Glomerular endothelial cell (primary cell): ENCODE measurements around the gene KRT6A. TPM values are rescaled to one million over a fixed set of nuclear protein-coding genes. Genes with fewer than 3 reads are reported as not detected.

ENCODE experiments used
- DNase-seq: peaks from one replicate; pipeline ENCODE4 v3.0.0-alpha.2; 2011; ENCODE audit warnings: low read depth, low spot score; ENCODE audit errors: extremely low read depth
- total RNA-seq: library from RNA; depleted of rRNA; stranded (reverse); fragments of >200 nt; gene quantifications from 2 replicates; pipeline ENCODE4 v1.2.3, GENCODE V29; 2015

KRT6A gene
- total RNA-seq, 1 donor from 2014 or later, result not detected

GRCh38 chr12:52438305-52439301 lies 54.5 kb downstream of the KRT6A start:
- DNase-seq, result no peak

GRCh38 chr12:52437508-52437907 lies 55.5 kb downstream of the KRT6A start:
- no peak for DNase-seq

Other genes starting within 250 kb of the KRT6A start
- gene KRT86, start 218.6 kb downstream of the KRT6A start, total RNA-seq, result not detected in 2 replicates
- gene KRT81, start 201.7 kb downstream of the KRT6A start, total RNA-seq, result not detected in 2 replicates
- gene KRT83, start 171.9 kb downstream of the KRT6A start, total RNA-seq, result not detected in 2 replicates
- gene KRT85, start 125.8 kb downstream of the KRT6A start, total RNA-seq, result not detected in 2 replicates
- not detected in 2 replicates for gene KRT84, start 107.6 kb downstream of the KRT6A start, total RNA-seq
- not detected in 2 replicates for gene KRT82, start 86.9 kb downstream of the KRT6A start, total RNA-seq
- not detected in 2 replicates for gene KRT75, start 58.9 kb downstream of the KRT6A start, total RNA-seq
- gene KRT6B, start 41.1 kb downstream of the KRT6A start, total RNA-seq, result not detected in 2 replicates
- not detected in 2 replicates for gene KRT6C, start 19.5 kb downstream of the KRT6A start, total RNA-seq
- gene KRT5, start 27.1 kb upstream of the KRT6A start, total RNA-seq, result not detected in 2 replicates
- not detected in 2 replicates for gene KRT71, start 59.9 kb upstream of the KRT6A start, total RNA-seq
- not detected in 2 replicates for gene KRT74, start 80.6 kb upstream of the KRT6A start, total RNA-seq
- not detected in 2 replicates for gene KRT72, start 108.2 kb upstream of the KRT6A start, total RNA-seq
- not detected in 2 replicates for gene KRT73, start 125.3 kb upstream of the KRT6A start, total RNA-seq
- gene KRT2, start 159.0 kb upstream of the KRT6A start, total RNA-seq, result not detected in 2 replicates
- not detected in 2 replicates for gene KRT1, start 187.2 kb upstream of the KRT6A start, total RNA-seq
- gene KRT77, start 210.3 kb upstream of the KRT6A start, total RNA-seq, result not detected in 2 replicates